Left lung (tissue), 10 donors: ENCODE data around the gene C6orf132. TPM values are rescaled to one million over a fixed set of nuclear protein-coding genes. Genes with fewer than 3 reads are reported as not detected.

Experiments used
- ATAC-seq: fragments of 200-7000 bp; cut with Tn5 transposase; one replicate; pipeline ENCODE4 v1.9.1; 2020; ENCODE audit warnings: moderate library complexity
- DNase-seq, 4 donors: peaks; one replicate each; pipeline ENCODE4 v3.0.0-alpha.2; 2013 to 2020
- H3K27ac ChIP-seq, 2 donors: fragments of 200-600 bp; sonication (generic) in 1 of 2; one replicate each; pipeline versions ENCODE4 v1.5.0 to v1.8.0; 2020 to 2021
- H3K27me3 ChIP-seq, 2 donors: fragments of 200-600 bp; sonication (generic) in 1 of 2; one replicate each; pipeline versions ENCODE4 v1.5.0 to v1.8.0; 2020 to 2021
- H3K36me3 ChIP-seq, 2 donors: fragments of 200-600 bp; sonication (generic) in 1 of 2; one replicate each; pipeline versions ENCODE4 v1.5.0 to v1.8.0; 2020 to 2021
- H3K4me1 ChIP-seq, 2 donors: fragments of 200-600 bp; one replicate each; pipeline ENCODE4 v1.8.0; 2021
- H3K4me3 ChIP-seq, 2 donors: fragments of 200-600 bp; sonication (generic) in 1 of 2; one replicate each; pipeline versions ENCODE4 v1.5.0 to v1.8.0; 2020 to 2021; ENCODE audit warnings: mild to moderate bottlenecking in 1 of 2
- H3K9me3 ChIP-seq, 2 donors: fragments of 200-600 bp; sonication (generic) in 1 of 2; one replicate each; pipeline versions ENCODE4 v1.5.0 to v1.8.0; 2020 to 2021
- CTCF ChIP-seq, 2 donors: fragments of 200-600 bp; sonication (generic) in 1 of 2; IDR thresholded peaks; one replicate each; pipeline versions ENCODE4 v1.5.0 to v1.8.0; 2021; ENCODE audit warnings: antibody characterized with exemption in 2 of 2
- intact Hi-C, 2 donors: fragments of 100-400 bp; cut with DNase I; formaldehyde crosslinking; loops; one replicate each; pipeline versions ENCODE4 v1.11.2 to v1.14.2; 2022
- polyA plus RNA-seq, 6 donors: library from polyadenylated mRNA; unstranded; fragments of 120-200 nt; gene quantifications; one replicate each; pipeline ENCODE4 v1.2.1, GENCODE V29; 2013; ENCODE audit not compliant: insufficient read length in 6 of 6
- total RNA-seq, 2 donors: library from RNA; stranded (reverse); fragmentation: NEBNext Ultra II Directional; extraction: Animal tissue kit (Norgen Biotek cat#: 25700); gene quantifications; one replicate each; pipeline ENCODE4 v1.2.1, GENCODE V29; 2021
- donor health status: DM: no; HTN: yes; CAD: no.
- donor health status: DM: no; HTN: no; CAD: no.

C6orf132 gene
- total and polyA plus RNA-seq, 8 donors: 2.4 to 20.3 (median 3.0) TPM

- Histone ChIP-seq H3K9me3 (no peaks in the 10 kb centered on the region), H3K4me3 (no peak overlapping the region), H3K27me3 (no peaks in the 10 kb centered on the region), H3K36me3 (no peaks in the 10 kb centered on the region), H3K27ac (no peak overlapping the region), H3K4me1 (peaks cover 14 to 22% of the 10 kb centered on the region in 2 donors)
- no peak for ATAC-seq
- no peak for TF ChIP-seq CTCF (IDR thresholded peaks at IDR 0.05)
- peak in 1 of 4 donors; percentile 15 for DNase-seq
- intact Hi-C loops: no loop called here
These were observed 46.5 kb downstream of the C6orf132 start for GRCh38 chr6:42095776-42096541.

- ATAC-seq: no peak
- H3K27me3 ChIP-seq: no peaks in the 10 kb centered on the region
- H3K36me3 ChIP-seq: no peaks in the 10 kb centered on the region
- intact Hi-C loops: no loop called here
- peaks cover 7 to 15% of the 10 kb centered on the region in 2 donors for H3K4me1 ChIP-seq
- no peak overlapping the region for H3K4me3 ChIP-seq
- no peaks in the 10 kb centered on the region for H3K9me3 ChIP-seq
- DNase-seq: peak in 1 of 4 donors; percentile 8
- TF ChIP-seq CTCF (IDR thresholded peaks at IDR 0.05): no peak
- H3K27ac ChIP-seq: no peak overlapping the region
These were observed 47.3 kb downstream of the C6orf132 start for GRCh38 chr6:42095094-42095493.

GRCh38 chr6:42093582-42094329 is 48.7 kb downstream of the C6orf132 start:
- Histone ChIP-seq H3K4me3 (no peak overlapping the region), H3K27ac (no peak overlapping the region), H3K9me3 (no peaks in the 10 kb centered on the region), H3K36me3 (no peaks in the 10 kb centered on the region), H3K4me1 (peaks cover 0 to 1% of the 10 kb centered on the region in 2 donors), H3K27me3 (no peaks in the 10 kb centered on the region)
- DNase-seq: peak in 1 of 4 donors; percentile 51
- TF ChIP-seq CTCF (IDR thresholded peaks at IDR 0.05): no peak
- intact Hi-C loops: no loop called here
- ATAC-seq: peak; percentile 50

GRCh38 chr6:42091718-42092023 is 50.7 kb downstream of the C6orf132 start:
- no peak overlapping the region for H3K27ac ChIP-seq
- no peaks in the 10 kb centered on the region for H3K36me3 ChIP-seq
- no peaks in the 10 kb centered on the region for H3K9me3 ChIP-seq
- no peaks in the 10 kb centered on the region for H3K27me3 ChIP-seq
- peak; percentile 70 for ATAC-seq
- DNase-seq: peak in 1 of 4 donors; percentile 53
- intact Hi-C loops: no loop called here
- H3K4me3 ChIP-seq: no peak overlapping the region
- no peak for TF ChIP-seq CTCF (IDR thresholded peaks at IDR 0.05)
- no peaks in the 10 kb centered on the region for H3K4me1 ChIP-seq
